Endothelial cell of umbilical vein (primary cell): ENCODE data around the gene ZNF821. TPM values are rescaled to one million over a fixed set of nuclear protein-coding genes. Genes with fewer than 3 reads are reported as not detected.

Source experiments
- BruUV-seq: library from RNA; stranded (reverse); fragments of 400-500 nt; replicated peaks from 2 replicates; lab custom pipeline; 2021; lab: Mats Ljungman, UMichigan
- CTCF ChIA-PET: fragments of 300-600, 350-600 bp; sonication (Branson Sonifier 250); formaldehyde crosslinking; loops from one replicate; lab custom pipeline; 2021; ENCODE audit warnings: antibody characterized with exemption, inconsistent platforms; lab: Charles Lee
- POLR2A ChIA-PET: fragments of 300-600, 350-600 bp; sonication (Branson Sonifier 250); formaldehyde crosslinking; loops from one replicate; lab custom pipeline; 2021; ENCODE audit warnings: antibody characterized with exemption, inconsistent platforms; lab: Charles Lee
- DNase-seq: peaks from one replicate; pipeline ENCODE4 v3.0.0-alpha.2; 2011; ENCODE audit warnings: low read depth, low spot score
- FAIRE-seq: peaks from 2 replicates; lab custom pipeline; 2011; peaks lifted over from hg19 to GRCh38; lab: Jason Lieb, UNC
- H2AFZ ChIP-seq: 2 replicates; pipeline ENCODE4 v1.6.0; 2012; ENCODE audit warnings: low read depth, low read length, control low read depth, inconsistent platforms
- H3K27ac ChIP-seq: 2 replicates; pipeline ENCODE4 v1.5.1; 2011; ENCODE audit warnings: low read depth, mild to moderate bottlenecking, control low read depth, low read length, moderate library complexity; ENCODE audit not compliant: insufficient read depth
- H3K27me3 ChIP-seq, 2 experiments: 2 replicates each; pipeline versions ENCODE4 v1.6.0 to v1.6.1; 2011; ENCODE audit warnings: low read length in 2 of 2, mixed read lengths in 1 of 2; ENCODE audit not compliant: control insufficient read depth in 2 of 2, insufficient read depth in 2 of 2
- H3K36me3 ChIP-seq, 2 experiments: 2 replicates in 1 of 2; 3 replicates in 1 of 2; pipeline ENCODE4 v1.5.1; 2011; ENCODE audit warnings: low read length in 2 of 2, mild to moderate bottlenecking in 1 of 2, moderate library complexity in 1 of 2; ENCODE audit not compliant: control insufficient read depth in 2 of 2, insufficient read depth in 2 of 2; ENCODE audit errors: extremely low read depth in 1 of 2
- H3K4me1 ChIP-seq: 3 replicates; pipeline ENCODE4 v1.5.1; 2011; ENCODE audit warnings: mild to moderate bottlenecking, low read length; ENCODE audit not compliant: control insufficient read depth, insufficient read depth; ENCODE audit errors: extremely low read depth
- H3K4me2 ChIP-seq: 2 replicates; pipeline ENCODE4 v1.6.1; 2011; ENCODE audit warnings: low read length, control low read depth, mixed read lengths; ENCODE audit not compliant: insufficient read depth
- H3K4me3 ChIP-seq, 3 experiments: fragments of 200-600 bp in 1 of 3; sonication (generic), shearing (Covaris generic) in 1 of 3; replicated peaks in 1 of 3; 2 replicates each; pipeline ENCODE4 v1.5.1; 2011 to 2016; ENCODE audit warnings: control low read depth in 3 of 3, low read length in 3 of 3, mild to moderate bottlenecking in 2 of 3, inconsistent platforms in 1 of 3, low read depth in 1 of 3, moderate library complexity in 1 of 3; ENCODE audit not compliant: insufficient read depth in 1 of 3
- H3K79me2 ChIP-seq: 2 replicates; pipeline ENCODE4 v1.6.0; 2012; ENCODE audit warnings: low read length, inconsistent platforms; ENCODE audit not compliant: control insufficient read depth, insufficient read depth
- H3K9ac ChIP-seq: replicated peaks from 2 replicates; pipeline ENCODE3; 2011; ENCODE audit warnings: low read length, control low read depth; ENCODE audit not compliant: insufficient read depth; ENCODE audit errors: extremely low read depth
- H3K9me1 ChIP-seq: replicated peaks from 3 replicates; pipeline ENCODE4 v1.6.0; 2011; ENCODE audit warnings: mild to moderate bottlenecking, low read length; ENCODE audit not compliant: control insufficient read depth, insufficient read depth; ENCODE audit errors: extremely low read depth
- H3K9me3 ChIP-seq: replicated peaks from 2 replicates; pipeline ENCODE4 v1.5.1; 2012; ENCODE audit warnings: low read length, inconsistent platforms; ENCODE audit not compliant: control insufficient read depth, insufficient read depth
- H4K20me1 ChIP-seq: replicated peaks from 2 replicates; pipeline ENCODE3; 2011; ENCODE audit warnings: mild to moderate bottlenecking, low read length; ENCODE audit not compliant: control insufficient read depth, insufficient read depth; ENCODE audit errors: extremely low read depth
- GATA2 ChIP-seq: IDR thresholded peaks from 2 replicates; pipeline ENCODE4 v1.7.0; 2011; ENCODE audit warnings: low read depth, mild to moderate bottlenecking, moderate library complexity, mixed read lengths, low read length; ENCODE audit not compliant: insufficient read length, insufficient read depth
- JUN ChIP-seq: IDR thresholded peaks from 2 replicates; pipeline ENCODE4 v1.6.1; 2011; ENCODE audit warnings: borderline replicate concordance, low read depth; ENCODE audit not compliant: insufficient read length, insufficient read depth
- POLR2AphosphoS5 ChIP-seq: IDR thresholded peaks from 2 replicates; pipeline ENCODE4 v1.6.1; 2012; ENCODE audit warnings: low read depth, mild to moderate bottlenecking, control low read depth, low read length, moderate library complexity; ENCODE audit not compliant: insufficient read depth
- dilution Hi-C: fragments of 300-500 bp; cut with MboI; formaldehyde crosslinking; loops from one replicate; pipeline ENCODE4 v1.15.0; 2019; ENCODE audit warnings: low sequenced_read_pairs; ENCODE audit not compliant: extremely low pct_ligation_motif_present
- intact Hi-C: fragments of 100-400 bp; cut with micrococcal nuclease; formaldehyde crosslinking; loops from one replicate; pipeline ENCODE4 v1.10.0; 2022
- polyA plus RNA-seq, 4 experiments: library from polyadenylated mRNA; depleted of rRNA in 3 of 4; stranded (reverse) in 3 of 4; unstranded in 1 of 4; fragments of >200 nt; gene quantifications; 2 replicates each; pipeline versions ENCODE4 v1.2.1 to v1.2.3, GENCODE V29; 2011 to 2012; ENCODE audit warnings: missing spikeins in 1 of 4
- total RNA-seq: library from RNA; stranded (reverse); gene quantifications from 2 replicates; pipeline ENCODE4 v1.2.3, GENCODE V29; 2021
- TF ChIP-seq, protein P1 (sequence below): IDR thresholded peaks from 2 replicates; pipeline ENCODE4 v1.6.1; 2011; ENCODE audit not compliant: insufficient read depth, insufficient read length

ZNF821 gene
- total and polyA plus RNA-seq, 2 donors (not counting 3 experiments of a cell fraction or from before 2014, with no cell fraction given) = 7.3 to 8.1 TPM

DNA sequence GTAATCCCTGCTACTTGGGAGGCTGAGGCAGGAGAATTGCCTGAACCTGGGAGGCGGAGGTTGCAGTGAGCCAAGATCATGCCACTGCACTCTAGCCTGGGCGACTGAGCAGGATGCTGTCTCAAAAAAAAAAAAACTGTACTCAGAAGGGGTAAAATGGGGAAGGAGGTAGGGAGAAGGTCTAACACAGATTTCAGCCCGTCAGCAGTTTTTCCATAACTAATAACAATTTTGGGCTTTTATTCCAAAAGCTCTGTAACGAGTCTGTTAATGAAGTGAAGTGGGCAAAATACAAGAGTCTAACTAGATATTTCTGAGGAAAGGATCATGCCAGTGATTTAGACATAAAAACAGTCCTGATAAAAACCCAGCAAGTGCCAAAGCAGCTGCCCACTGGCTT is 10.8 kb downstream of the ZNF821 start:
- ChIA-PET POLR2A (no interaction called here), CTCF (interaction anchor here (5.4 kb wide), 1 partner anchor 9 kb away, joined by 50 read pairs; the partner anchor contains the start of gene ZNF821)
- intact Hi-C loops = no loop called here
- no TSS peak for BruUV-seq
- no peak overlapping the region for H3K9ac ChIP-seq
- TF ChIP-seq POLR2AphosphoS5 = no peak
- TF ChIP-seq, protein P1, sequence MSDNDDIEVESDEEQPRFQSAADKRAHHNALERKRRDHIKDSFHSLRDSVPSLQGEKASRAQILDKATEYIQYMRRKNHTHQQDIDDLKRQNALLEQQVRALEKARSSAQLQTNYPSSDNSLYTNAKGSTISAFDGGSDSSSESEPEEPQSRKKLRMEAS = no peak
- dilution Hi-C loops = no loop called here
- H3K4me1 ChIP-seq = no peaks in the 10 kb centered on the region
- H3K9me1 ChIP-seq = no peaks in the 10 kb centered on the region
- H3K27me3 ChIP-seq = no peaks in the 10 kb centered on the region
- no peak for DNase-seq
- no peak overlapping the region for H2AFZ ChIP-seq
- no peak for FAIRE-seq
- no peaks in the 10 kb centered on the region for H3K79me2 ChIP-seq
- peaks cover 0 to 4% of the 10 kb centered on the region in 2 experiments for H3K36me3 ChIP-seq
- no peak overlapping the region for H3K4me3 ChIP-seq
- H3K27ac ChIP-seq = no peak overlapping the region
- no peaks in the 10 kb centered on the region for H4K20me1 ChIP-seq
- H3K4me2 ChIP-seq = no peak overlapping the region
- H3K9me3 ChIP-seq = no peaks in the 10 kb centered on the region

DNA sequence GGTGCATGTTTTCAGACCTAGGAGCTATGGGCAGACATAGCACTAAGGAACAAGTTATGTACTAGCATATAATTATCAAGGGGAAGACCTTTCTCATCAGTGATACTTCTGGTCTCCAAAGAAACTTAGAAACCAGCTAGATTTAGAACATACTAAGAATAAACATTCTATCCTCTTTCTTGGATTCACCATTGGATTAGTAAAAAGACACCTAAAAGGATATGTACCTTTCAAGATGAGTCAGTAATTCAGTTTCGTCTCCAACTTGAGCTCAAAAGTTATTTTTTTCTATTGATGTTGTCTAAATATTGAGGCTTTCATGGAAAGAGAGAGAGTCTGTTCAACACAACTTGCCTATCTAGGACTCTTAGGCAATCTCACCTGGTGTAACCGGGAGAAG is 13.2 kb downstream of the ZNF821 start:
- DNase-seq = no peak
- dilution Hi-C loops (no loop called here), intact Hi-C loops (no loop called here)
- Histone ChIP-seq H3K9me1 (no peaks in the 10 kb centered on the region), H3K9me3 (no peaks in the 10 kb centered on the region), H3K4me1 (no peaks in the 10 kb centered on the region), H4K20me1 (no peaks in the 10 kb centered on the region), H3K27me3 (no peaks in the 10 kb centered on the region), H3K36me3 (peaks cover 2 to 6% of the 10 kb centered on the region in 2 experiments), H3K4me2 (no peak overlapping the region), H3K4me3 (no peak overlapping the region), H3K79me2 (no peaks in the 10 kb centered on the region), H2AFZ (no peak overlapping the region), H3K9ac (no peak overlapping the region), H3K27ac (no peak overlapping the region)
- TF ChIP-seq JUN = no peak
- TF ChIP-seq GATA2 = no peak
- TF ChIP-seq POLR2AphosphoS5 = no peak
- no peak for FAIRE-seq
- ChIA-PET POLR2A (no interaction called here), CTCF (interaction anchor here (2.1 to 5.4 kb wide), 2 partner anchors 12 to 90 kb away, joined by 8 to 50 read pairs; partner anchors contain the start of gene ZNF821)
- BruUV-seq = no TSS peak
